Trophoblast cell (in vitro differentiated cells and primary cell): ENCODE results near the gene KLHDC8B.
"Not testable (repeated sequence)": the region's sequence is repeated elsewhere in the genome, so short reads cannot be mapped to it uniquely, and the experiment has no call there.

ENCODE experiments used
- DNase-seq, 2 donors: peaks; one replicate each; pipeline ENCODE4 v3.0.0-alpha.2; 2016
- H2AFZ ChIP-seq: 2 replicates; pipeline ENCODE4 v1.6.1; 2013; ENCODE audit warnings: low read length, moderate library complexity, mild to moderate bottlenecking; ENCODE audit not compliant: insufficient read depth, poor library complexity
- H2AK5ac ChIP-seq: 2 replicates; pipeline ENCODE4 v1.6.1; 2013; ENCODE audit warnings: mild to moderate bottlenecking, low read length
- H2BK120ac ChIP-seq: 2 replicates; pipeline ENCODE4 v1.6.1; 2013; ENCODE audit warnings: low read length, mild to moderate bottlenecking, moderate library complexity; ENCODE audit not compliant: insufficient read depth, poor library complexity
- H2BK12ac ChIP-seq: 2 replicates; pipeline ENCODE4 v1.6.1; 2013; ENCODE audit warnings: mild to moderate bottlenecking, low read length, moderate library complexity
- H2BK5ac ChIP-seq: 2 replicates; pipeline ENCODE4 v1.6.1; 2013; ENCODE audit warnings: low read length, low read depth, moderate library complexity, mild to moderate bottlenecking; ENCODE audit not compliant: poor library complexity
- H3K14ac ChIP-seq: 2 replicates; pipeline ENCODE4 v1.6.1; 2013; ENCODE audit warnings: mild to moderate bottlenecking, low read length
- H3K18ac ChIP-seq: 2 replicates; pipeline ENCODE4 v1.6.1; 2013; ENCODE audit warnings: mild to moderate bottlenecking, low read length
- H3K23ac ChIP-seq: 2 replicates; pipeline ENCODE4 v1.6.1; 2013; ENCODE audit warnings: low read length
- H3K27ac ChIP-seq: 2 replicates; pipeline ENCODE4 v1.5.1; 2013; ENCODE audit warnings: low read depth, mild to moderate bottlenecking, inconsistent platforms, low read length, moderate library complexity
- H3K27me3 ChIP-seq: 2 replicates; pipeline ENCODE4 v1.6.1; 2013; ENCODE audit warnings: inconsistent platforms, mild to moderate bottlenecking, low read length, moderate library complexity; ENCODE audit not compliant: insufficient read depth
- H3K36me3 ChIP-seq, 2 experiments: 1 replicate in 1 of 2; 2 replicates in 1 of 2; pipeline ENCODE4 v1.6.1; 2013; ENCODE audit warnings: low read length in 2 of 2, mild to moderate bottlenecking in 2 of 2, moderate library complexity in 1 of 2; ENCODE audit not compliant: insufficient read depth in 2 of 2, control insufficient read depth in 1 of 2
- H3K4ac ChIP-seq: 2 replicates; pipeline ENCODE4 v1.6.1; 2013; ENCODE audit warnings: low read depth, mild to moderate bottlenecking, low read length, moderate library complexity
- H3K4me1 ChIP-seq, 2 experiments: 1 replicate in 1 of 2; 2 replicates in 1 of 2; pipeline ENCODE4 v1.6.1; 2013; ENCODE audit warnings: low read length in 2 of 2, mild to moderate bottlenecking in 2 of 2, moderate library complexity in 1 of 2; ENCODE audit not compliant: insufficient read depth in 2 of 2, control insufficient read depth in 1 of 2
- H3K4me2 ChIP-seq: 2 replicates; pipeline ENCODE4 v1.6.1; 2013; ENCODE audit warnings: inconsistent platforms, mild to moderate bottlenecking, low read length, moderate library complexity
- H3K4me3 ChIP-seq: 2 replicates; pipeline ENCODE4 v1.5.1; 2013; ENCODE audit warnings: mild to moderate bottlenecking, low read depth, low read length, inconsistent platforms
- H3K79me1 ChIP-seq: one replicate; pipeline ENCODE4 v1.6.1; 2013; ENCODE audit warnings: low read length
- H3K79me2 ChIP-seq: 2 replicates; pipeline ENCODE4 v1.6.1; 2013; ENCODE audit warnings: low read length, mild to moderate bottlenecking; ENCODE audit not compliant: control insufficient read depth, insufficient read depth, poor library complexity
- H3K9ac ChIP-seq: 2 replicates; pipeline ENCODE4 v1.6.1; 2013; ENCODE audit warnings: mild to moderate bottlenecking, low read length
- H3K9me3 ChIP-seq: 2 replicates; pipeline ENCODE4 v1.6.1; 2013; ENCODE audit warnings: low read depth, mild to moderate bottlenecking, control low read depth, inconsistent platforms, low read length; ENCODE audit not compliant: insufficient read depth
- H4K12ac ChIP-seq: 2 replicates; pipeline ENCODE4 v1.6.1; 2013; ENCODE audit warnings: low read depth, mild to moderate bottlenecking, low read length, moderate library complexity
- H4K8ac ChIP-seq: 2 replicates; pipeline ENCODE4 v1.6.1; 2013; ENCODE audit warnings: low read depth, mild to moderate bottlenecking, low read length, moderate library complexity
- H4K91ac ChIP-seq: one replicate; pipeline ENCODE4 v1.6.1; 2013; ENCODE audit warnings: low read depth, mild to moderate bottlenecking, low read length, moderate library complexity
- WGBS: extraction: QIAGEN DNeasy Blood & Tissue Kit; methylation state at CpG from one replicate; pipeline ENCODE4 v1.1.7; 2013; ENCODE audit warnings: missing lambda C conversion rate; ENCODE audit not compliant: insufficient read length, insufficient coverage; ENCODE audit errors: extremely low coverage; 5-methylcytosine and 5-hydroxymethylcytosine counted together

KLHDC8B gene

DNA sequence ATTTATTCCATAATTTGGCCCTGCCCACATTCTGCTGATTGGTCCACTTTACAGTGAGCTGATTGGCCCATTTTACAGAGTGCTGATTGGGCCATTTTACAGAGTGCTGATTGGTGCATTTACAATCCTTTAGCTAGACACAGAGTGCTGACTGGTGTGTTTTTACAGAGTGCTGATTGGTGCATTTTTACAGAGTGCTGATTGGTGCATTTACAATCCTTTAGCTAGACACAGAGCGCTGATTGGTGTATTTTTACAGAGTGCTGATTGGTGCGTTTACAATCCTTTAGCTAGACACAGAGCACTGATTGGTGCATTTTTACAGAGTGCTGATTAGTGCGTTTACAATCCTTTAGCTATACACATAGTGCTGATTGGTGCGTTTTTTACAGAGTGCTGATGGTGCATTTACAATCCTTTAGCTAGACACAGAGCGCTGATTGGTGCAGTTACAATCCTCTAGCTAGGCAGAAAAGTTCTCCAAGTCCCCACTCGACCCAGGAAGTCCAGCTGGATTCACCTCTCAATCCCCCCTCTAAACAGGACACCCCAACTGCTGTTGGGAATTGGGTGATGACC, 49.7 kb downstream of the KLHDC8B start:
- not testable (repeated sequence) for H2BK5ac ChIP-seq, H4K91ac ChIP-seq, H3K4ac ChIP-seq, H3K27ac ChIP-seq, H2AFZ ChIP-seq, H3K9me3 ChIP-seq, H4K8ac ChIP-seq, H3K36me3 ChIP-seq, H3K4me3 ChIP-seq, H3K14ac ChIP-seq, H3K4me2 ChIP-seq, H3K9ac ChIP-seq, H3K18ac ChIP-seq, H3K79me2 ChIP-seq, H3K4me1 ChIP-seq, H2BK120ac ChIP-seq, H4K12ac ChIP-seq, H3K23ac ChIP-seq, H3K27me3 ChIP-seq, H2AK5ac ChIP-seq, DNase-seq, H3K79me1 ChIP-seq, H2BK12ac ChIP-seq
- WGBS: no CpG with 5 or more reads among the region's 6 CpGs

DNA sequence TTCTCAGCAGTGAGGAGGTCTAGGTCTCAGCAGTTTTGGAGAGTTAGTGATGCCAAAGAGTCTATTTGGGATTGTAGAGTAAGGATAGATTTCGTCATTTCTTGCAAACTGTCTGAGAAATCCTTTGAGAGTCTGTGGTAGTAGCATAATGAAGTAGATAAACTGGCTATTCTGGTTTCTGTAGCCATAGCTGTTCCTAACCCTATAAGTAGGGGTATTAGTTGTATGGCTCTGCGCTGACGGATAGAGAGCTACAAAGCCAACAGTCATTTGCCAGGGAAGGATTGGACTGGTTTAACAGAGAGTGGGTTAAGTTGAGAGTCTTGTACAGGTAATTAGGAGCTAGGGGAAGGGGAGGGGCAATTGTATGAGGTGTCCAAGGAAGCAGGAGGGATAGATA, 50.6 kb downstream of the KLHDC8B start:
- Histone ChIP-seq H3K9ac (no peak overlapping the region), H3K23ac (no peak overlapping the region), H3K9me3 (peaks cover 8% of the 10 kb centered on the region), H3K36me3 (peaks cover 0 to 2% of the 10 kb centered on the region in 2 experiments), H3K18ac (no peak overlapping the region), H2BK120ac (no peak overlapping the region), H3K4me2 (no peak overlapping the region), H3K79me1 (peaks cover 2% of the 10 kb centered on the region), H3K27ac (peak overlapping the region; percentile 10), H3K4me1 (peaks cover 0 to 4% of the 10 kb centered on the region in 2 experiments), H4K91ac (no peak overlapping the region), H2AK5ac (no peak overlapping the region), H2BK5ac (no peak overlapping the region), H4K8ac (no peak overlapping the region), H3K4me3 (no peak overlapping the region), H2AFZ (no peak overlapping the region), H3K79me2 (no peaks in the 10 kb centered on the region), H3K4ac (no peak overlapping the region), H4K12ac (no peak overlapping the region), H3K14ac (no peak overlapping the region), H2BK12ac (no peak overlapping the region), H3K27me3 (no peaks in the 10 kb centered on the region)
- WGBS: no CpG with 5 or more reads among the region's 3 CpGs
- DNase-seq: peak; percentile 8 to 92
